Left hindlimb (tissue), 1 donor: ENCODE measurements around the gene FAF1.
"Not testable (repeated sequence)": the region's sequence is repeated elsewhere in the genome, so short reads cannot be mapped to it uniquely, and the experiment has no call there.

Experiments
- DNase-seq: peaks from one replicate; pipeline ENCODE4 v3.0.0-alpha.2; 2018

The FAF1 gene

DNA sequence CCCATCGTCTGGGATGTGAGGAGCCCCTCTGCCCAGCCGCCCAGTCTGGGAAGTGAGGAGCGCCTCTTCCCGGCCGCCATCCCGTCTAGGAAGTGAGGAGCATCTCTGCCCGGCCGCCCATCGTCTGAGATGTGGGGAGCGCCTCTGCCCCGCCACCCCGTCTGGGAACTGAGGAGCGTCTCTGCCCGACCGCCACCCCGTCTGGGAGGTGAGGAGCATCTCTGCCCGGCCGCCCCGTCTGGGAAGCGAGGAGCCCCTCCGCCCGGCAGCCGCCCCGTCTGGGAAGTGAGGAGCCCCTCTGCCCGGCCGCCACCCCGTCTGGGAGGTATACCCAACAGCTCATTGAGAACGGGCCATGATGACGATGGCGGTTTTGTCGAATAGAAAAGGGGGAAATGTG is 7.5 kb downstream of the FAF1 start:
- not testable (repeated sequence) for DNase-seq

- no peak for DNase-seq
These were observed 9.7 kb downstream of the FAF1 start for GRCh38 chr1:50950396-50950795.

GRCh38 chr1:50949286-50949982 is 10.6 kb downstream of the FAF1 start:
- no peak for DNase-seq

DNA sequence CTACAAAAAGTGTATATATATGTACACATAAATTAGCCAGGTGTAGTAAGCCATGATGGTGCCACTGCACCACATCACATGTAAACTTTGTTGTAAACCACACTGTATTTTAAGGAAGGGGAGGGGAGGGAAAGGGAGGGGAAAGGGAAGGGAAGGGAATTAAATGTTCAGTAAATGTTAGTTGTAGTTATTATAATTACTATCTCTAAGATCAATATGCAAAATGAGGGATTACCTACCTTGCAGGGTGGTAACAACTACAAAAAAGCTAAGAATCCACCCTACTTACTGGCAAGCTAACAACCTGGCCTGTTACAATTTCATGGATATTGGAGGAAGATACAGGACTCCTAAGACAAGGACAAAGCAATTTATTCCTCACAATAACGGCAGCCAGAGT is 17.7 kb downstream of the FAF1 start:
- DNase-seq: no peak

GRCh38 chr1:50940291-50940690 is 19.8 kb downstream of the FAF1 start:
- DNase-seq: no peak

DNA sequence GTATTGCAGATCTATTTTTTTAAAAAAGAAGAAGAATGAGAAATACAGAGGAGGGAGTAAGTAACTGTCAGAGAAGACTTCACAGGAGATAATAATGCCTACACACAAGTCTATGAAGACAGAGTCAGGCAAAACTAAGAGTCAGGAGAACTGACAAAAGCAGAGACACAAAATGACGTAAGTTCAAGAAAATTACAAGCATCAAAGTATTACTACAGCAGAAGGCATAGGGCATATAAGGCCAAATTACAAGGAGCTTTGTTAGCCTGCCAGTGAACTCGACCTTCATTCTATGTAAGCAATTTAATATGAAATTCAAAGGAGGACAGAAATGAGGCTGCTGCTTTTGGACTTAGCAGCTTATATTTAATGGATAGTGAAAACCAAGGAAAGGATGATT is 23.7 kb downstream of the FAF1 start:
- DNase-seq: no peak

- not testable (repeated sequence) for DNase-seq
These were observed 24.8 kb downstream of the FAF1 start for GRCh38 chr1:50935276-50935675.

GRCh38 chr1:50934838-50935237 is 25.2 kb downstream of the FAF1 start:
- DNase-seq: no peak

- DNase-seq: not testable (repeated sequence)
These were observed 26.3 kb downstream of the FAF1 start for GRCh38 chr1:50933770-50934169.

- not testable (repeated sequence) for DNase-seq
These were observed 28.0 kb downstream of the FAF1 start for GRCh38 chr1:50932043-50932442.

DNA sequence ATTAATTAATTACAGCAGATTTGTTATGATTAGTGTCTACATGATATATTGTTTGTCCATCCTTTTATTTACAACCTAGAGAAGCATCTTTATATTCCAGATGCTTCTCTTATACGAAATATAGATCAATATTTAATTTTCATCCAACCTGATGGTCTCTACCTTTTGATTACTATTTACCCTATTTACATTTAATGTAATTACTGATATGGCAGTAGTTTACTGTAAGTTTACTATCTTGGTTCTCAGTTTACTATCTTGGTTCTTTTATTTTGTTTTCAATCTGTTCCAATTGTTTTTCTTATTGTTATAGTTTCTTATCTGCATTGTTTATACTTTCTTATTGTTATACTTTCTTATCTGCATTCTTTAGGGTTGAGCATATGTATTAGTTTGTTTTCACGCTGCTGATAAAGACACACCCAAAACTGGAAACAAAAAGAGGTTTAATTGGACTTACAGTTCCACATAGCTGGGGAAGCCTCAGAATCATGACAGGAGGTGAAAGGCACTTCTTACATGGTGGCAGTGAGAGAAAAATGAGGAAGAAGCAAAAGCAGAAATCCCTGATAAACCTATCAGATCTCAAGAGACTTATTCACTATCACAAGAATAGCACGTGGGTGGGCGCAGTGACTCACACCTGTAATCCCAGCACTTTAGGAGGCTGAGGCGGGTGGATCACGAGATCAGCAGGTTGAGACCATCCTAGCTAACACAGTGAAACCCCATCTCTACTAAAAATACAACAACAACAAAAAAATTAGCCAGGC is 28.9 kb downstream of the FAF1 start:
- DNase-seq: no peak

- DNase-seq: no peak
These were observed 29.9 kb downstream of the FAF1 start for GRCh38 chr1:50930193-50930592.

- no peak for DNase-seq
These were observed 30.6 kb downstream of the FAF1 start for GRCh38 chr1:50929376-50929958.

DNA sequence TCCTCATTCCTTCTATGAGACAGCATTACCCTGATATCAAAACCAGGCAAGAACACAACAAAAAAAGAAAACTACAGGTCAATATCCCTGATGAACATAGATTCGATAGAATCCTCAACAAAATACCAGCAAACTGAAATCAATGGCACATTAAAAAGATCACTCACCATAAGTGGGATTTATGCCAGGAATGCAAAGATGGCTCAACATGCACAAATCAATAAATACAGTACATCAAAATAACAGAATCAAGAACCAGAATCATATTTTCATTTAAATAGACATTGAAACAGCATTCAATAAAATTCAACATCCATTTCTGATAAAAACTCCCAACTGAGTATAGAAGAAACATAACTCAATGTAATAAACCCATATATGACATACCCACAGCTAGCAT is 36.5 kb downstream of the FAF1 start:
- DNase-seq: no peak

GRCh38 chr1:50921029-50921428 is 39.0 kb downstream of the FAF1 start:
- DNase-seq: no peak

- no peak for DNase-seq
These were observed 39.7 kb downstream of the FAF1 start for GRCh38 chr1:50920409-50920808.

- DNase-seq: no peak
These were observed 42.6 kb downstream of the FAF1 start for GRCh38 chr1:50917138-50918137.

GRCh38 chr1:50915621-50916020 is 44.4 kb downstream of the FAF1 start:
- DNase-seq: no peak

- no peak for DNase-seq
These were observed 46.1 kb downstream of the FAF1 start for GRCh38 chr1:50913954-50914353.

GRCh38 chr1:50910356-50910755 is 49.7 kb downstream of the FAF1 start:
- not testable (repeated sequence) for DNase-seq

GRCh38 chr1:50907610-50908009 is 52.5 kb downstream of the FAF1 start:
- not testable (repeated sequence) for DNase-seq

DNA sequence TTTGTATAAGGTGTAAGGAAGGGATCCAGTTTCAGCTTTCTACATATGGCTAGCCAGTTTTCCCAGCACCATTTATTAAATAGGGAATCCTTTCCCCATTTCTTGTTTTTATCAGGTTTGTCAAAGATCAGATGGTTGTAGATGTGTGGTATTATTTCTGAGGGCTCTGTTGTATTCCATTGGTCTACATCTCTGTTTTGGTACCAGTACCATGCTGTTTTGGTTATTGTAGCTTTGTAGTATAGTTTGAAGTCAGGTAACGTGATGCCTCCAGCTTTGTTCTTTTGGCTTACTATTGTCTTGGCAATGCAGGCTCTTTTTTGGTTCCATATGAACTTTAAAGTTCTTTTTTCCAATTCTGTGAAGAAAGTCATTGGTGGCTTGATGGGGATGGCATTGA is 54.0 kb downstream of the FAF1 start:
- not testable (repeated sequence) for DNase-seq

GRCh38 chr1:50902419-50902818 is 57.6 kb downstream of the FAF1 start:
- no peak for DNase-seq
